Measurements from ENCODE around the gene MPRIP.

MPRIP gene

DNA sequence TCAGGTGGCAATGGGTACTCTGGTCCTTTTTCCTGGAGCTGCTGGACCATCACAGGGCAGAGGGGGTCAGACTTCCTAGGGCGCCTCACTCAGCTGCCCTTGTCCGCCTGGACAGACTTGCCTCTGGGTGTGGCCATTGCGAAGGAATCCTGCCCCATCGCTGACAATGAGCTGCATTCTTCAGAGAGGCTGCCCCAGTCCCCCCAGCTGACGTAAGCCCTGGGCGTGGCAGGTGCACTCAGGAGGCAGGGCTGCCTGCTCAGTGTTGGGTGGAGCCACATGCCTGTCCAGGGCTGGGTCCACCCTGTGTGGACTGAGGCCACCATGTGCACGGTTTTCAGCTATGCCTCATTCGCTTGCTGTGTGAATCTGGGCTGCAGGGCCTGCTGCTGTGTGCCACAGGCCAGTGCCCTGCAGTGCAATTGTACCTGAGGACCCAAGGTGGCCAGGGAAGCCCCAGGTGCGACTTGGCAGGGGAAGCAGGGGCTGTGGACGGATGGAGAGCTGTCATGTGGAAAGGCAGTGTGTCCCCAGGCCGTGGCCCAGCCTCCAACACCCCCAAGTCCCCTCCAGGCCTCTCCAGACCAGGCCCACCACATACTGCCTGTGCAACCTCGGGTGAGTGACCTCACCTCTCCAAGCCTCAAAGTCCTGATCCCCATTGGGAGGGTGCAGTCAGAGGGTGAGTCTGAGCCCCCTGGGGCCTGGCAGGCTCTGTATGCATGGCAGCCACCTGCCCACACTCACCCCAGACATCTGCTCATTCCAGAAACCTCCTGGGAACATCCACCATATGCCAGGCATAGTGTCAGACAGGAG, 14.0 kb upstream of the MPRIP start:
- no peak for DNase-seq (ENCODE audit: low spot score)

DNA sequence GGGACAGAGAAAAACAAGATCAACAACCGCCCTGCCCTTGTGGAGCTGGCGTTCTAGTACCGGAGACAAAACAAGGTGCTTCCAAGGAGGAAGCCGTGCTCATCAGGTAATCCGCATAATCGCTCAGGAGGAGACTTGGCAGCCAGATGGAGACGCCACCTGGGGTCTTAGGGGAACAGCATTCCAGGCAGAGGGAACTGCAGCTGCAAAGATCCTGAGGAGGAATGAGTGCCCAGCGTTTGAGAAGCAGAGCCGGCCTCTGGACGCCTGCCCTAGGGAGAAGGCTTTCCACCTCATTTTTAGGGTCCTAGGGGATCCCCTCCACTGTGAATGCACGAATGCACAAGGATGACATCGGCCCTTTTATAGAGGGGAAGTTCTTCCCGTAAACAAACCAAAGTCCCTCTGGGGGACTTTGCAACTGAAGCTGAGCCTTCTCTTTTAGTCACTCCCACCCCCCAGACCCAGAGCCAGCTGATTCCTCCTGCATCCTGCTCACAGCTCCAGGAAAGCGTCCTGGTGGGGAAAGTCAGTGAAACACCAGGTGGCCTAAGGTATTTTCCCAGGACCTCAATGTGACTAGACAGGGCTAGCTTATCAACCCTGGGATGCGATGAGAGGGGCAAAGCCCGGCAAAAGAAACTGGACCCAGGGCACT, 13.2 kb upstream of the MPRIP start:
- DNase-seq (ENCODE audit: low spot score) = no peak

DNA sequence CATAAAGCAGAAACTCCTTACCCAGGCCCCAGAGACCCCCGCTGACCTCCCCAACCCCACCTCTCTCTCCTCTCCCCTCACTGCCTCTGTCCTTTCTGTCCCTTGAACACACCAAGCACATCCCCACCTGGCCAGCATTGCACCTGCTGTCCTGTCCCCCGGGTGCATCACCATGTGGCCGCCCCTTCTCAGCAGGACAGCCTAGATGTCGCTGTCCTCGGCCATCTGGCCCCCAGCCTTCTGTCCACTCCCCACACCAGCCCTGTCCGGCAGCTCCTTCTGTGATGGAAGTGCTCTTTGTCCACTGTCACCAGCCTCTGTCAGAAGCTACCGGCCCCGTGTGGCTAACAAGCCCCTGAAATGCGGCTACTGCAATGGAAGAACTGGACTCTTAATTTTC, 12.3 kb upstream of the MPRIP start:
- no peak for DNase-seq (ENCODE audit: low spot score)

DNA sequence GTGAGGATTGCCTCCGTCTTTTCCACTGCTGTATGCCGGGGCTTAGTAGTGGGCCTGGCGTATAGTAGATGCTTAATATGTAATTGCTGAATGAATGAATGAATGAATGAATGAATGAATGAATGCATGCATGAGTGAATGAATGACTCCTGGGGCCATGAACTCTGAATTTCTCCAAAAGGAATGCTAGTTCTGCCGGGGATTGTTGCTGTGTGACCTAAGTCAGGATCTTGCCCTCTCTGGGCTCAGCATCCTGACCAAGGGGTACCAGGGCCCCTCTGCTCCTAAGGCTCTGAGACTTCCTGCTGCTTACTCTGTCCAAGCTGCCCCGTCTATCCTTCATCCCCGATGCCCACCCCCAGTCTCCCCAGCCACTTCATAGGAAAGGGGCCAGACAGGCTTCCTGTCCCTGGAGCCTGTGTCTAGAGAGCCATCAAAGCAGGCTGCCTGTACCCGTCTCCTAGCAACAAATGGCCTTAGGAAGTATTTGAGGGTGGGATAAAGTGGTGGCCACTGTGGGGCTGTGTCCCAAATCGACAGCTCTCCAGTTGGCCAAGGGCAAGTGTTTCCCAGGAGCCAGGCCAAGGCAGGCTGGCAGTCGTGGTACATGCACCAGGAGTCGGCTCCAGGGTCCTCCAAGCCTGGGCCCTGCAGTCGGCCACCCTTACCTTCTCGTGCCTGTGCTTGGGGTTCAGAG, 11.6 kb upstream of the MPRIP start:
- peak; percentile 38 for DNase-seq (ENCODE audit: low spot score)

DNA sequence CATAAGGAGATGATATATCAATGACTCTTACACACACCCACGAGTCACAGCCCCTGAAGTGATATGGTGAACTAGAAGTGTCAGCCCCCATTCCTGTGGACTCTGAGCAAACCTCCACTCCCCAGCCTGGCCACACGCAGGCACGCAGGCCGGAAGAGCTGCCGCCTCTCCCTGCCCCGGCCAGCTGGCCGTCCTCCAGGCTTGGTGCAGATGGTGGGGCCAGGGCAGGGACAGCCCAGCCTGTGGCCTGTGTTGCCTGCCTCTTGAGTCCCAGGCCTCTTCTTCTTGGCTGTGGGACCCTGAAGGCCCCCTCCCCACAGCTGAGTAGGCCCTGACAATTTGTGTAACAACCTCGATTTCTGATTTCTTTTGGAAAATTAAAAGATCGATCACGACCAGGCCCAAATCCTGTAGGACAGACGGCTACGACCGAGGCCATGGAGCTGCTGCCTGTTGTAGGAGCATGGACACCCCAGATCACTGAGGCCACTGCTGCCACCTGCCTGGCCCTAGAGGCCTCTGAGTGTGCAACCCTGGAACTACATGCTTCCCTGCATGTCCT, 10.0 kb upstream of the MPRIP start:
- DNase-seq (ENCODE audit: low spot score) = peak; percentile 85

DNA sequence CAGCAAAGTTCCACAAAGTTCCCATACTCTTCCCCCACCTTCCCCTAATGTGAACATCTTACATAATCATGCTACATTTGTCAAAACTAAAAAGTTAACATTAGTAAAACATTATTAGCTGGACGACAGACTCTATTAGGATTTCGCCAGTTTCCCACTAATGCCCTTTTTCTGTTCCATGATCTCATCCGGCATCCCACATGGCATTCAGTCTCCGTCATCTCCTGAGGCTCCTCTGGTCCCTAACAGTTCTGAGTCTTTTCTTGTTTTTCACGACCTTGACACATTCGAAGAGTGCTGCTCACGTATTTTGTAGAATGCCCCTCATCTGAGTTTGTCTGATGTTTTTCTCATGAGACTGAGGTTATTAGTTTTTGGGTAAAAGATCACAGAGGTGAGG, 8.8 kb upstream of the MPRIP start:
- no peak for DNase-seq (ENCODE audit: low spot score)

DNA sequence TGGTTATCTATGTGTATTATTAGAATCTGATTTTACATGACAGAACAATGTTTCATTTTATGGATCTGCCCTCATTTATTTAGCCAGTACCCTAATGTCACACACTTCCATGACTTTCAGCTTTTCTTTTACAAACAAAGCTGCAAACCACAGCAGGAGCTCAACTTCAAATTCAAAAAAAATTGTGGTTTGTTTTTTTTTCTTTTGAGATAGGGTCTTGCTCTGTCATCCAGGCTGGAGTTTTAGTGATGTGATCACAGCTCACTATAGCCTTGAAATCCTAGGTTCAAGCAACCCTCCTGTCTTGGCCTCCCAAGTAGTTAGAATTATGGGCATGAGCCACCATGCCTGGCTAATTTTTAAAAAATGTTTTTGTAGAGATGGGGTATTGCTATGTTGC, 8.2 kb upstream of the MPRIP start:
- no peak for DNase-seq (ENCODE audit: low spot score)

DNA sequence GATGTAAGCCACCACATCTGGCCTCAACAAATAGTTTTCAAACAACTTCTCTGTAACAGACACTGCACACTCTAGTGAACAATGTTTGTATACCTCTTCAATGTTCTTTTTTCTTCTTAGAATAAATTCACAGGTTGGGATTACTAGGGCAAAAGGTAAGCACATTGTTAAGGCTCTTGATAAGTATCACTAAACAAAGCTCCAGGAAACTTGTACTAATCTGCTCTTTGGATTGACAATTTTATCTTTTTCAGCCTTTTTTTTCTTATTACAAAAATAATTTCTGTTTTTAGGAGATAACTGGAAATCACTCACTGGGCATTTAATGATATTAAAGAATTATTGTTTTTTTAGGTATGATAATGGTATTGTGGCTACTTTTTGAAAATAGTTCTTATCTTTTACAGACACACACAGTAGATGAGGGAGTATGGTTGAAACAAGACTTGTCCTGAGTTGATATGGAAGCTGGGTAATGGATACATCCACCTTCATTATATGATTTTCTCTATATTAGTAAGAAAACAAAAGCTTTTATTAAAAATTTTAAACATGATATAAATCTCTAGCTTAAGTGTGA, 7.7 kb upstream of the MPRIP start:
- DNase-seq (ENCODE audit: low spot score) = no peak

DNA sequence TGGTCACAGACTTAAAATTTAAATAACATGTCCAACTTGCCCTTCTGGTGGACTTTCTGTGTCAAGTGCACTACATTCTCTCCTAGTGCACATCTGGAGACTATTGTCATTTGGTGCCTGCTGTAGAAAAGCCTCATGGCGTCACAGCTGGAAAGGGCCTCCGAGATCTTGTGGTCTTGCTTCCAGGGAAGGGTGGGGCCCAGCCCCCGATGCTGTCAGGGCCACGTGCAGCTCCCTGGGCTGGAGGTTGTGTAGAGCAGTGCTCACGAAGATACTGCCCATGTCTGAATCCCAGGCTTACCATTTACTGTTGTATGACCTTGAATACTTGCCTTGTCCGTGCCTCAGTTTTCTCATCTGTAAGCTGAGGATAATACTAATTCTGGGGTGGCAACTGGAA, 6.8 kb upstream of the MPRIP start:
- no peak for DNase-seq (ENCODE audit: low spot score)

DNA sequence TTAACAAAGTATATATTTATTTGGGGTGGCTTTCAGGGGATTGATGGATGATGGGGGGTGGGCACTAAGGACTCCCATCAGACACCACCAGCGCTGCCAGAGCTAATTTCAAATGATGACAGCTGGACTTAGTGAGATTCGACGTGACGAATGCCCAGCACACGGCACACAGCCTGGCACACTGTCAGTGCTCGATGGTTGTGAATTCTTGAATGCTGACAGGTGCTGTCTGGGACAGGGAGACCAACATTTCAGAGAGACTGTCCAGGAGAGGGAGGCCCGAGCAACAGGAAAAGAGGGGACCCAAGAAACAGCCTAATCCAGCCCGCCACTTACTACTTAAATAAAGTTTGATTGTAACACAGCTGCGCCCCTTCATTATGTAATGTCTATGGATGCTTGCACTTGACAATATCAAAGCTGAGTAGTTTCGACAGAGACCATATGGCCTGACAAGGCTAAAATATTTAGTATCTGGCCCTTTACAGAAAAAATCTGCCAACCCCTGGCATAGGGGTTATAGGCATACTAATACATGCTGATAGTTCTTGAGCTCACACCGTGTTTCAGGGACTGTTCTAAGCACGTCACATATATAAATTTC, 6.2 kb upstream of the MPRIP start:
- no peak for DNase-seq (ENCODE audit: low spot score)

DNA sequence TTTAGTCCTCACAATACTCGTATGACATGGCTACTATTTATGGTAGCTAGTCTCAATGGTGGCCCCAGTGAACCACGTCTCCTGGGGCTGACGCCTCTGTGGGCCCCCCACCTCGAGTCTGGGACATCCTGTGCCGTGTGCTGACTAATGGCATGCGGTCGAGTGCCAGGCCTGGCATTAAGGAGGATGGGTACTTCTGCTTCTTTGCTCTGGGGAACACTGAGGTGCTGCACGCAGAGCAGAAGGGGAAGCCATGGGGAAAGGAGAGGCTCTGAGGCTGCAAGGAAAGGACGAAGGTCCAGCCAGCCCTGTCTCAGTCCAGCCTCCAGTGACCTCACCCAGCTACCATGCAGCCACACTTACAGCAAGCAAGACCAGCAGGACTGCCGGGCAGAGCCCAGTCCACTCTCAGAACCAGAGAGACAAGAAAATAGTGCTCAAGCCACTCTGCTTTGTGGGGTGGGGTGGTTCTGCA, 5.7 kb upstream of the MPRIP start:
- no peak for DNase-seq (ENCODE audit: low spot score)

DNA sequence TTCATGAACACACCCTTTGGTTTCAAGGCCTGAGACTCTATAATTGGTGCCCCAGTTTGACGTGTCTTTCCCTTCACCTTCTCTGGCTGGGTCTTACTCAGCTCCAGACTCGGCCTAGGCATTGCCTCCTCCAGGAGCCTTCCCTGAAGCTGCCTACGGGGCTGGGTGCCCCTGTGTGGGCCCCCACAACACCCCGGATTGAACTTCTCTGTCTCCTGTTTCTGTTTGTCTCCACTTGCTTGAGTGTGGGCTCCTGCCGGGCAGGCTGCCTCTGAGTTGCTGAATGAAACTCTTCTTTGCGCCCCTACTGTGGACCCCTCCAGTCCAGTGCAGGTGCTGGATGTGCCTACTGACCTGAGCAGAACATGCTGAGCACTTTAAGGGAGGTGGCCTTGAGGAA, 2.3 kb upstream of the MPRIP start:
- DNase-seq (ENCODE audit: low spot score) = no peak

DNA sequence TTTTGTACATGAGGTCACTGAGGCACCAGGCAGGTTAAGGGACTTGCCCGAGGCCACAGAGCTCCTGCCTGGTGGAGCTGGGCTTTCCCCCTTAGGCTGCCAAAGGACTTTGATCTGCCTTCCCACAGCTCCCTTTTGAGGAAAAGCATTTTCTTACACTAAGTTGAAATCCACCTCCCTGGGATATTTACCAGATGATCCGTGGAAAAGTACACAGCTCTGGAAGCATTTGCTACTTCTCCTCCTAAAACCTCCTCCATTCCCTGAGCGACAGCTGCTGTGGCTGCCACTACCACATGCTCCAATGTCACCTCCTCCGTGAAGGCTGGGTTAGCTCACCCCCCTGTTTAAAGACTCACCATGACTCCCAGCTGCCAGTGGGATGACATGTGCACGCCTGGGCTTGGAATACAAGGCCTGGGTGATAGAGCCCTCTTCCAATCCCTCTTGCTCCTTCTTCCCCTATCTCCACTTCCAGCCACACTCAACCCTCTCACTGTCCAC, 1.2 kb upstream of the MPRIP start:
- peak; percentile 82 for DNase-seq (ENCODE audit: low spot score)

DNA sequence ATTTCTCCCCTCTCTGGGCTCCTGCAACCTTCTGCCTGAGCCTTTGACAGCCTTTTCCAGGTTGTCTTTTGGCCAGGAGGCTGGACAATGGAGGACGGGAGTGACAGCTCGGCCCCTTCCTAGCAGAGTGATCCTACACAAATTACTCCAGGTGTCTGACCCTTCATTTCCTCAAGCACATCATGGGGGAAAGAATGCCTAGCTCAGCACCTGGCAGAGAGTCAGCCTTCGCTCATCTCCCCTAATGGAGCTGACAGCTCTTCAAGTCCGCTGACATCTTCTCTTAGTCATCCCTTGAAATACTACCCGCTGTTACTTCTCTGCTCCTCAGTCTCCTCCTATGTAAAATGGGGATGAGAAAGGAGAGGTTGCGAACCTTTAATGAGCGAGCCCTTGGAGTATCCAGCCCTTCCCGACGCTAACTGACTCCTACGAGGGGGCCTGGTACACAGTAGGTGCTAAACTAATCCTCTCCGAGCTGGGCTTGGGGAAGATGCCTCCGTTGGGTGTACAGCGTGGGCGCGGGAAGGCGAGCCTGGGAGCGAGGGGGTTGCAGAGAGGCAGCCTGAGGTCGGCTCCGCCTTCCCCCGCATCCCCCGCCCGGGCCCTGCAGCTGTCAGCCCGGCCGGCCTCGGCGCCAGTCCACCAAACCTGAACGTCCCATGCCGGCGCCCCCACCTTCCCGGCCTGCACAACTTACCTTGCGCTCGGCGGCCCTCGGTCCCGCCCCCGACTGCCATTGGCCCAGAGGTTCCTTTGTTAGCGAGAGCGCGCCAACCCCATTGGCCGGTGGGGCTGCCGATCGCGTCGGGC, 480 bp upstream of the MPRIP start:
- DNase-seq (ENCODE audit: low spot score) = peak; percentile 98

DNA sequence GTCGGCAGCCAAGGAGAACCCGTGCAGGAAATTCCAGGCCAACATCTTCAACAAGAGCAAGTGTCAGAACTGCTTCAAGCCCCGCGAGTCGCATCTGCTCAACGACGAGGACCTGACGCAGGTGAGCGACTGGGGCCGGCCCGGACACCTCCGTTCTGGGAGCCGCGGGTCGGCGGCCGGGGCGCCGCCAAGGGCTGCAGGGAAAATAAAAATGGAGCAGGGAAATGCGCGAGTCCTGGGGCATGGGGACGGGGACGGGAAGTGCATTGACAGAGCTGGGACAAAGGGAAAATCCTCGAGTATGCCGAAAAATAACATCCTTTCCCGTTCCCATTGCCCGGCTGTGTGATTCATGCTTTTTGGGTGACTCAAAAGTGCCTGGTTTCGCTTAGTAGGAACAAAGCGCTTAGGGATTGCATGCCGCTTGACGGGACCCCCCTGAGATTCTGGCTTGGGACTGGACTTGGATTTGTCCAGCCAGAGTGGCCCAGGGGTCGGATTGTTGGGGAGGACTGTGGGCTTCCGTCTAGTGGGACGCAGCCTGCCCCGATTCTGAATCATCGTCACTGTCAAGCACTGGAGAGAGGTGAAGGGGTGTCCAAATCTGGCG, 699 bp downstream of the MPRIP start:
- DNase-seq (ENCODE audit: low spot score) = no peak

DNA sequence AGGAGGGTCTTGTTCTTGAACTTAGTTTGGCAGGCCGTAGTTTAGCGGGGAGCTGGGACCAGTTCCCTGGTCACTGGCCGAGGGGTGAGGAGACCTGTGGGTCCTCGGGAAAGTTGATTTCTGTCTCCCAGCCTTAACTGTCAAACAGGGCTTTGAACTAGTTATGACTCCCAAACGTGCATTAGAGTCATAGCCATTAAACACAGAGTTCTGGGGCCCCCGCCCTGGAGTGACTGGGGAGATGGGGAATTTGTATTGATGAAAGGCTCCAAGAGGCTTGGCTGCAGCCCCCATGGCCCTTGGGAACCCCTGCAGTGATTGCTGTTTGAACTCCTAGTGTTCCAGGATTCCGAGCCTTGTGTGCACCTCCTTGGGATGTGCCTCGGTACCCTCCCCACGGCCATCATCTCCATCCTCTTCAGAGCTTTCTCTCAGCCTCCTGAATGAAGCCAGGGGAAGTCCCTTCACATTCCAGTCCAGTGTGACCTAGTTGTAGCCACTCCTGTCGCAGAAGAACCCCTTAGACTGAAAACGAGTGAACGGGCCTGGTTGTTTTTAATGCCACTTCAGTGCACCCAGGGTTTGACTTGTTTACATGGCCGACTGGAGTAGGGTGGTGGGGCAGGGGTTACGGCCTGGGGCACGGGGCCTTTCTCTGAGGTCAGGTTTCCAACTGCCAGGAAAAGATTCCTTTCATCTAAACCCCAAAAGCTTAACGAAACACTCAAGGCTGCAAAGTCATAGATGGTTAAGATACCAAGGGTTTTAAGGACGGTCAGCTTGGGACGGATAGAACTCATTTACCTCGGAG, 1.4 kb downstream of the MPRIP start:
- no peak for DNase-seq (ENCODE audit: low spot score)

DNA sequence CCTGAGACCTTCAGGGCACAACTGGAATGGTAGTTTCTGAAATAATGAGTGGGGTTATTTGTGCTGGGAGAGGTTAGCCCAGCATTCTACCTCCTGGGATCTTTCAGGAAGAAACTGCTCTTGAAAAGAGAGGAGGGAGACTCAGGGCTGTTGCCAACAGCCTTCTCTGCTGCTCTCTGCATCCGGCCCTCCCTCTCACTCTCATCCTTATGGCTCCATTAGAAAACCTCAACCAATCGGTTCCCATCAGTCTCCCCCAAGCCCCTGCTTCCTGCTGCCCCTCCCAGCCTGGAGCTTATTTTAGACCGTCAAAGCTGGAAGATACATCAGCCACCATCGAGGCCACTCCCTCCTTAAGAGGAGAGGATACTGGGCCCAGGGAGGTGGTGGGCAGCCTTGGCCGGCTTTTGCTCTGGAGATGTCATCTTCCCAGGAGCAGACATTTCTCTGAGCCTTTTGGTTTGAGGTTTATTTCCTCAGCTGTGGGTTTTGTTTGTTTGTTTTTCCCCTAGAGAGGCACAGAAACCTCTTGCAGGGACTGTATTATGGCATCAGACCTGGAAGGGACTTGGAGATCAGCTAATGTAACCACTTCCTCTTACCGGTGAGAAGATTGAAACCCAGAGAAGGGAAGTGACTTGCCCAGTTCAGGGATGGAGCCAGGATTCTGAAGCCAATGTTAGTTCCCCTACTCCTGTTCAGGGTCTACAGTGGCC, 2.7 kb downstream of the MPRIP start:
- DNase-seq (ENCODE audit: low spot score) = peak; percentile 57

DNA sequence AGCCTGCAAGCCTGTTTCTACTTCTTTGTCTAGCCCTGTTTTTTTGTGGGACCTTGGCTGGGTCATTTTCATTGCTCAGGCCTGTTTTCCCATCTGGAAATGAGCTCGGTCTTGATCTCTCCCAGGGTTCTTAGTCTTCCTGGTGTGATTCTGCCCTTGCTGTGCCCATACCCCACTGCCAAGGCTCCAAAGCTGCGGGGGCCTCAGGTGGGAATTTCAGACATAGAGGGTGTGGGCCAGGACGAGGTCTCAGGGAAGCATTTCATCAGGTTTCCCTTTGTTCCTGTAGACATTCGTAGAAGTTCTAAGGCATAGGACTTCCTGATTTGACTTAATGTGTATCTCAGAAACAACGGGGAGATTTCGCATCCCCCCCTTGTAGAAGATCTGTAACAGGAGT, 5.8 kb downstream of the MPRIP start:
- no peak for DNase-seq (ENCODE audit: low spot score)
